ENCODE data around the gene ZNF641.
"Not testable (repeated sequence)": the region's sequence is repeated elsewhere in the genome, so short reads cannot be mapped to it uniquely, and the experiment has no call there.

Gene ZNF641

GRCh38 chr12:48339442-48340117 is 11.1 kb downstream of the ZNF641 start:
- no peak overlapping the region for H3K4me3 ChIP-seq (ENCODE audit: low read length)
- no peak for DNase-seq (ENCODE audit: low read depth, low spot score)

GRCh38 chr12:48336564-48336963 is 14.2 kb downstream of the ZNF641 start:
- DNase-seq (ENCODE audit: low read depth, low spot score), result no peak
- no peak overlapping the region for H3K4me3 ChIP-seq (ENCODE audit: low read length)

GRCh38 chr12:48336061-48336460 is 14.7 kb downstream of the ZNF641 start:
- no peak overlapping the region for H3K4me3 ChIP-seq (ENCODE audit: low read length)
- DNase-seq (ENCODE audit: low read depth, low spot score), result no peak

- no peak overlapping the region for H3K4me3 ChIP-seq (ENCODE audit: low read length)
- no peak for DNase-seq (ENCODE audit: low read depth, low spot score)
Measured at GRCh38 chr12:48334808-48335207, 15.9 kb downstream of the ZNF641 start.

- not testable (repeated sequence) for DNase-seq (ENCODE audit: low read depth, low spot score); H3K4me3 ChIP-seq (ENCODE audit: low read length)
Measured at GRCh38 chr12:48333680-48334079, 17.0 kb downstream of the ZNF641 start.

GRCh38 chr12:48331399-48331798 is 19.3 kb downstream of the ZNF641 start:
- no peak overlapping the region for H3K4me3 ChIP-seq (ENCODE audit: low read length)
- DNase-seq (ENCODE audit: low read depth, low spot score), result no peak

GRCh38 chr12:48329199-48329939 is 21.4 kb downstream of the ZNF641 start:
- no peak for DNase-seq (ENCODE audit: low read depth, low spot score)
- H3K4me3 ChIP-seq (ENCODE audit: low read length), result no peak overlapping the region

- DNase-seq (ENCODE audit: low read depth, low spot score), result no peak
- H3K4me3 ChIP-seq (ENCODE audit: low read length), result no peak overlapping the region
Measured at GRCh38 chr12:48316491-48316890, 34.2 kb downstream of the ZNF641 start.

GRCh38 chr12:48311313-48311712 is 39.4 kb downstream of the ZNF641 start:
- no peak for DNase-seq (ENCODE audit: low read depth, low spot score)
- H3K4me3 ChIP-seq (ENCODE audit: low read length), result no peak overlapping the region

GRCh38 chr12:48307269-48307668 is 43.5 kb downstream of the ZNF641 start:
- H3K4me3 ChIP-seq (ENCODE audit: low read length), result no peak overlapping the region
- no peak for DNase-seq (ENCODE audit: low read depth, low spot score)

- no peak overlapping the region for H3K4me3 ChIP-seq (ENCODE audit: low read length)
- DNase-seq (ENCODE audit: low read depth, low spot score), result no peak
Measured at GRCh38 chr12:48305190-48305589, 45.5 kb downstream of the ZNF641 start.

GRCh38 chr12:48302161-48302911 is 48.4 kb downstream of the ZNF641 start:
- H3K4me3 ChIP-seq (ENCODE audit: low read length), result no peak overlapping the region
- DNase-seq (ENCODE audit: low read depth, low spot score), result no peak

GRCh38 chr12:48300774-48301173 is 49.9 kb downstream of the ZNF641 start:
- H3K4me3 ChIP-seq (ENCODE audit: low read length), result no peak overlapping the region
- no peak for DNase-seq (ENCODE audit: low read depth, low spot score)

- no peak for DNase-seq (ENCODE audit: low read depth, low spot score)
- no peak overlapping the region for H3K4me3 ChIP-seq (ENCODE audit: low read length)
Measured at GRCh38 chr12:48296586-48297282, 54.0 kb downstream of the ZNF641 start.

GRCh38 chr12:48292040-48292439 is 58.7 kb downstream of the ZNF641 start:
- no peak for DNase-seq (ENCODE audit: low read depth, low spot score)
- H3K4me3 ChIP-seq (ENCODE audit: low read length), result no peak overlapping the region

GRCh38 chr12:48291511-48291910 is 59.2 kb downstream of the ZNF641 start:
- no peak for DNase-seq (ENCODE audit: low read depth, low spot score)
- no peak overlapping the region for H3K4me3 ChIP-seq (ENCODE audit: low read length)

GRCh38 chr12:48288387-48289268 is 62.1 kb downstream of the ZNF641 start:
- H3K4me3 ChIP-seq (ENCODE audit: low read length), result no peak overlapping the region
- DNase-seq (ENCODE audit: low read depth, low spot score), result no peak
